ENCODE measurements around the gene MYH7.
"Not testable (repeated sequence)": the region's sequence is repeated elsewhere in the genome, so short reads cannot be mapped to it uniquely, and the experiment has no call there.

MYH7 gene

GRCh38 chr14:23430016-23430722, 5.3 kb downstream of the MYH7 start:
- Histone ChIP-seq H3K4me3 (IDR thresholded peaks at IDR 0.05; ENCODE audit: insufficient read depth, low read depth, low read length) (no peak overlapping the region), H2AFZ (ENCODE audit: low read depth) (no peak overlapping the region), H3K9ac (no peak overlapping the region), H3K79me2 (ENCODE audit: insufficient read depth, low read depth) (no peaks in the 10 kb centered on the region), H3K36me3 (ENCODE audit: insufficient read depth) (no peaks in the 10 kb centered on the region), H3K4me2 (no peak overlapping the region), H4K20me1 (ENCODE audit: insufficient read depth) (no peaks in the 10 kb centered on the region), H3K4me1 (ENCODE audit: low read depth, poor library complexity, severe bottlenecking) (no peaks in the 10 kb centered on the region), H3K27ac (no peak overlapping the region), H3K27me3 (ENCODE audit: insufficient read depth, low read depth) (no peaks in the 10 kb centered on the region)
- TF ChIP-seq CTCF (conservative IDR thresholded peaks at IDR 0.05; ENCODE audit: low read depth, low read length) = no peak

GRCh38 chr14:23428686-23429495, 6.6 kb downstream of the MYH7 start:
- Histone ChIP-seq H3K4me3 (IDR thresholded peaks at IDR 0.05; ENCODE audit: insufficient read depth, low read depth, low read length) (no peak overlapping the region), H2AFZ (ENCODE audit: low read depth) (no peak overlapping the region), H3K79me2 (ENCODE audit: insufficient read depth, low read depth) (no peaks in the 10 kb centered on the region), H4K20me1 (ENCODE audit: insufficient read depth) (no peaks in the 10 kb centered on the region), H3K27me3 (ENCODE audit: insufficient read depth, low read depth) (no peaks in the 10 kb centered on the region), H3K4me1 (ENCODE audit: low read depth, poor library complexity, severe bottlenecking) (no peaks in the 10 kb centered on the region), H3K9ac (no peak overlapping the region), H3K4me2 (no peak overlapping the region), H3K27ac (no peak overlapping the region), H3K36me3 (ENCODE audit: insufficient read depth) (no peaks in the 10 kb centered on the region)
- no peak for TF ChIP-seq CTCF (conservative IDR thresholded peaks at IDR 0.05; ENCODE audit: low read depth, low read length)

- not testable (repeated sequence) for H2AFZ ChIP-seq (ENCODE audit: low read depth); H4K20me1 ChIP-seq (ENCODE audit: insufficient read depth); H3K79me2 ChIP-seq (ENCODE audit: insufficient read depth, low read depth); H3K36me3 ChIP-seq (ENCODE audit: insufficient read depth); H3K9ac ChIP-seq; H3K27ac ChIP-seq; H3K4me2 ChIP-seq; H3K4me3 ChIP-seq (IDR thresholded peaks at IDR 0.05; ENCODE audit: insufficient read depth, low read depth, low read length); H3K27me3 ChIP-seq (ENCODE audit: insufficient read depth, low read depth); H3K4me1 ChIP-seq (ENCODE audit: low read depth, poor library complexity, severe bottlenecking)
Measured at GRCh38 chr14:23425798-23426197, 9.7 kb downstream of the MYH7 start.

- Histone ChIP-seq H4K20me1 (ENCODE audit: insufficient read depth) (no peaks in the 10 kb centered on the region), H3K27me3 (ENCODE audit: insufficient read depth, low read depth) (no peaks in the 10 kb centered on the region), H3K4me3 (IDR thresholded peaks at IDR 0.05; ENCODE audit: insufficient read depth, low read depth, low read length) (no peak overlapping the region), H3K4me2 (no peak overlapping the region), H3K36me3 (ENCODE audit: insufficient read depth) (no peaks in the 10 kb centered on the region), H3K4me1 (ENCODE audit: low read depth, poor library complexity, severe bottlenecking) (peaks cover 4% of the 10 kb centered on the region), H3K9ac (no peak overlapping the region), H2AFZ (ENCODE audit: low read depth) (no peak overlapping the region), H3K27ac (no peak overlapping the region), H3K79me2 (ENCODE audit: insufficient read depth, low read depth) (no peaks in the 10 kb centered on the region)
- TF ChIP-seq CTCF (conservative IDR thresholded peaks at IDR 0.05; ENCODE audit: low read depth, low read length) = no peak
Measured at GRCh38 chr14:23425169-23425568, 10.3 kb downstream of the MYH7 start.

- Histone ChIP-seq H3K27ac (no peak overlapping the region), H2AFZ (ENCODE audit: low read depth) (no peak overlapping the region), H3K9ac (no peak overlapping the region), H3K79me2 (ENCODE audit: insufficient read depth, low read depth) (no peaks in the 10 kb centered on the region), H3K4me3 (IDR thresholded peaks at IDR 0.05; ENCODE audit: insufficient read depth, low read depth, low read length) (no peak overlapping the region), H3K4me1 (ENCODE audit: low read depth, poor library complexity, severe bottlenecking) (peaks cover 4% of the 10 kb centered on the region), H3K4me2 (no peak overlapping the region), H3K27me3 (ENCODE audit: insufficient read depth, low read depth) (no peaks in the 10 kb centered on the region), H4K20me1 (ENCODE audit: insufficient read depth) (no peaks in the 10 kb centered on the region), H3K36me3 (ENCODE audit: insufficient read depth) (no peaks in the 10 kb centered on the region)
- TF ChIP-seq CTCF (conservative IDR thresholded peaks at IDR 0.05; ENCODE audit: low read depth, low read length) = no peak
Measured at GRCh38 chr14:23423657-23424056, 11.8 kb downstream of the MYH7 start.
